ENCODE results near the gene PABPC3.

DNA sequence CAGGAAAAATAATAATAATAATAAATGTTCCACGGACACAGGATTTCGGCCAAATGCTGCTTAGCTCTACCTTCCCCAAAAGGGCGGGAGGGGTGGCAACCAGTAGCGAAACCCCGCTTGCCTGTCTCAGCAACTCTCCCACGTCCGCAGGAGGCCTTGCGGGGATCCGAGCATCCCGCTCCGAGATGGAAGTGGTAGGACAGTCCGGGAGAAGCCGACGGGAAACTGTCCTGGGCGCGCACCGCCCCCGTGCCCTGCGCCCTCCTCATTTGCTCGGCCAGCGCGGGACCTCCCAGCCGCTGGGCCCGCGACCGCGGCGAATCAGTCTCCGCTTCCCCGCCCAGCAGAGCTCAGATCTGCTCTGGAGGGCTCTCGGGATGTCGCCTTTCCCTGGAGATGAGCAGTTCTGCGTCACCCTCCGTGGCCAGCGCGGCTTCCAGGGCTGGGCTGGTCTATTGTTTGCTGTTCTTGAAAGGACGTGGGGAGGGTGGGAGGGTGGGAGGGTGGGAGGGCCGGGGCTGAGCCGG lies 48.9 kb upstream of the PABPC3 start:
- TF ChIP-seq, protein P1, sequence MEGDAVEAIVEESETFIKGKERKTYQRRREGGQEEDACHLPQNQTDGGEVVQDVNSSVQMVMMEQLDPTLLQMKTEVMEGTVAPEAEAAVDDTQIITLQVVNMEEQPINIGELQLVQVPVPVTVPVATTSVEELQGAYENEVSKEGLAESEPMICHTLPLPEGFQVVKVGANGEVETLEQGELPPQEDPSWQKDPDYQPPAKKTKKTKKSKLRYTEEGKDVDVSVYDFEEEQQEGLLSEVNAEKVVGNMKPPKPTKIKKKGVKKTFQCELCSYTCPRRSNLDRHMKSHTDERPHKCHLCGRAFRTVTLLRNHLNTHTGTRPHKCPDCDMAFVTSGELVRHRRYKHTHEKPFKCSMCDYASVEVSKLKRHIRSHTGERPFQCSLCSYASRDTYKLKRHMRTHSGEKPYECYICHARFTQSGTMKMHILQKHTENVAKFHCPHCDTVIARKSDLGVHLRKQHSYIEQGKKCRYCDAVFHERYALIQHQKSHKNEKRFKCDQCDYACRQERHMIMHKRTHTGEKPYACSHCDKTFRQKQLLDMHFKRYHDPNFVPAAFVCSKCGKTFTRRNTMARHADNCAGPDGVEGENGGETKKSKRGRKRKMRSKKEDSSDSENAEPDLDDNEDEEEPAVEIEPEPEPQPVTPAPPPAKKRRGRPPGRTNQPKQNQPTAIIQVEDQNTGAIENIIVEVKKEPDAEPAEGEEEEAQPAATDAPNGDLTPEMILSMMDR (IDR thresholded peaks at IDR 0.05 in 8 of 11, conservative IDR thresholded peaks at IDR 0.05 in 3 of 11), result no peak
- no peak for TF ChIP-seq POLR2A (IDR thresholded peaks at IDR 0.05)

All from spleen (tissue), 7 donors.